ENCODE data around the gene DNHD1.

GRCh38 chr11:6468712-6469495 is 28.2 kb upstream of the DNHD1 start:
- TF ChIP-seq, protein P1, sequence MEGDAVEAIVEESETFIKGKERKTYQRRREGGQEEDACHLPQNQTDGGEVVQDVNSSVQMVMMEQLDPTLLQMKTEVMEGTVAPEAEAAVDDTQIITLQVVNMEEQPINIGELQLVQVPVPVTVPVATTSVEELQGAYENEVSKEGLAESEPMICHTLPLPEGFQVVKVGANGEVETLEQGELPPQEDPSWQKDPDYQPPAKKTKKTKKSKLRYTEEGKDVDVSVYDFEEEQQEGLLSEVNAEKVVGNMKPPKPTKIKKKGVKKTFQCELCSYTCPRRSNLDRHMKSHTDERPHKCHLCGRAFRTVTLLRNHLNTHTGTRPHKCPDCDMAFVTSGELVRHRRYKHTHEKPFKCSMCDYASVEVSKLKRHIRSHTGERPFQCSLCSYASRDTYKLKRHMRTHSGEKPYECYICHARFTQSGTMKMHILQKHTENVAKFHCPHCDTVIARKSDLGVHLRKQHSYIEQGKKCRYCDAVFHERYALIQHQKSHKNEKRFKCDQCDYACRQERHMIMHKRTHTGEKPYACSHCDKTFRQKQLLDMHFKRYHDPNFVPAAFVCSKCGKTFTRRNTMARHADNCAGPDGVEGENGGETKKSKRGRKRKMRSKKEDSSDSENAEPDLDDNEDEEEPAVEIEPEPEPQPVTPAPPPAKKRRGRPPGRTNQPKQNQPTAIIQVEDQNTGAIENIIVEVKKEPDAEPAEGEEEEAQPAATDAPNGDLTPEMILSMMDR (IDR thresholded peaks at IDR 0.05; ENCODE audit: insufficient read depth, low read length), result no peak
- no peak for TF ChIP-seq POLR2AphosphoS5 (IDR thresholded peaks at IDR 0.05; ENCODE audit: low read depth)
